ENCODE results near the gene ANKS1B. TPM values are rescaled to one million over a fixed set of nuclear protein-coding genes. Genes with fewer than 3 reads are reported as not detected.

The ANKS1B gene
- total RNA-seq, 4 donors from 2014 or later, result 1.5 to 5.5 (median 4.4) TPM

DNA sequence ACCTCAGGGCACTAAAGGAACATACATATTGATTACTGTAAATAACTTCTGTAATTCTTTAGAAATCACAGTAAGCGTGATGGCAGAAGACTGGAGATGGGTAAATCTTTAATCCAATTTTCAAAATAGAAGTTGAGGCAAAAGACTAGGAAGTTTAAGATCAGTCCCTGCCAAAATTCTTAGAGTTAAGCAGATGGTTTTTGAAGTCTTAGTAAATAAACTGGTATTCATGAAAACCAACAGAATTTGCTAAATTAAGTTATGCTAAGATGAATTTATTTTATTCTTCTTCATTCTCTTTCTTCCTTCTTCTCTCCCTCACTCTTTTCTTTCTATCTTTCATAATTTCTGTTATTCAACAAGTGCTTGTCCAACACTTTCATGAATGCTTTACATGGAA is 435.5 kb downstream of the ANKS1B start:
- 82 to 90% methylated on average over 1 of the region's 1 CpG for WGBS, 2 donors
- TF ChIP-seq POLR2A (IDR thresholded peaks at IDR 0.05) (no peak), CTCF (IDR thresholded peaks at IDR 0.05) (no peak)
- DNase-seq (ENCODE audit: low spot score in 2 of 2), result no peak
- H3K4me3 ChIP-seq (ENCODE audit: low read depth, poor library complexity, severe bottlenecking), result no peak overlapping the region
- intact Hi-C loops (cut with DNase I; ENCODE audit: low total_unique reads), result no loop called here

DNA sequence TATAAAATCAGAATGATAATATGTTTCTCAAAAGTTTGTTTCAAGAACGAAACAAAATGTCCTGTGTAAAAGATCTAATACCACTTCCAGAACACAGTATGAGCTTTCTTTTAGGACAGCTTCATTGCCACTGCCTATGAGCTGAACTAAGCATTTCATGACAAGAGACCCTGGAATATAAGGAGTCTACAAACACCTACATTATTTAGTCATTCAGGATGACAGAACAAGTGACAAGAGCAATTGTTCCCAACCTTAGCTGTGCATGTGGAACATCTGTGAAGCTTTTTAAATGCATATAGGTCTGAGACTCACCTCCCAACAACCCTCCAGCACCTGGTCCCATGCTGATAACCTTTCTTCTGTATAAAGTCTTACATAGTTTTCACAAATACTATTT is 440.3 kb downstream of the ANKS1B start:
- no peak for TF ChIP-seq CTCF (IDR thresholded peaks at IDR 0.05)
- no peak for TF ChIP-seq POLR2A (IDR thresholded peaks at IDR 0.05)
- intact Hi-C loops (cut with DNase I; ENCODE audit: low total_unique reads), result no loop called here

GRCh38 chr12:99529966-99530365 is 454.8 kb downstream of the ANKS1B start:
- TF ChIP-seq POLR2A (IDR thresholded peaks at IDR 0.05) (no peak), CTCF (IDR thresholded peaks at IDR 0.05) (no peak)
- 75 to 79% methylated on average over 2 of the region's 2 CpGs for WGBS, 2 donors
- no peak overlapping the region for H3K4me3 ChIP-seq (ENCODE audit: low read depth, poor library complexity, severe bottlenecking)
- intact Hi-C loops (cut with DNase I; ENCODE audit: low total_unique reads), result no loop called here
- no peak for DNase-seq (ENCODE audit: low spot score in 2 of 2)

More for the DNA sequence above, 440.3 kb downstream of the ANKS1B start:
- WGBS, 2 donors, result 64 to 68% methylated on average over 1 of the region's 1 CpG
- DNase-seq (ENCODE audit: low spot score in 2 of 2), result no peak
- H3K4me3 ChIP-seq (ENCODE audit: low read depth, poor library complexity, severe bottlenecking), result no peak overlapping the region

GRCh38 chr12:99528478-99528877 is 456.3 kb downstream of the ANKS1B start:
- TF ChIP-seq CTCF (IDR thresholded peaks at IDR 0.05) (no peak), POLR2A (IDR thresholded peaks at IDR 0.05) (no peak)
- intact Hi-C loops (cut with DNase I; ENCODE audit: low total_unique reads), result no loop called here
- H3K4me3 ChIP-seq (ENCODE audit: low read depth, poor library complexity, severe bottlenecking), result no peak overlapping the region
- no peak for DNase-seq (ENCODE audit: low spot score in 2 of 2)

- no peak for TF ChIP-seq POLR2A (IDR thresholded peaks at IDR 0.05)
- no peak for TF ChIP-seq CTCF (IDR thresholded peaks at IDR 0.05)
- intact Hi-C loops (cut with DNase I; ENCODE audit: low total_unique reads), result no loop called here
- no peak overlapping the region for H3K4me3 ChIP-seq (ENCODE audit: low read depth, poor library complexity, severe bottlenecking)
- DNase-seq (ENCODE audit: low spot score in 2 of 2), result no peak
- WGBS, 2 donors, result 77 to 85% methylated on average over 2 of the region's 2 CpGs
Observed at GRCh38 chr12:99523853-99524252, 460.9 kb downstream of the ANKS1B start.

DNA sequence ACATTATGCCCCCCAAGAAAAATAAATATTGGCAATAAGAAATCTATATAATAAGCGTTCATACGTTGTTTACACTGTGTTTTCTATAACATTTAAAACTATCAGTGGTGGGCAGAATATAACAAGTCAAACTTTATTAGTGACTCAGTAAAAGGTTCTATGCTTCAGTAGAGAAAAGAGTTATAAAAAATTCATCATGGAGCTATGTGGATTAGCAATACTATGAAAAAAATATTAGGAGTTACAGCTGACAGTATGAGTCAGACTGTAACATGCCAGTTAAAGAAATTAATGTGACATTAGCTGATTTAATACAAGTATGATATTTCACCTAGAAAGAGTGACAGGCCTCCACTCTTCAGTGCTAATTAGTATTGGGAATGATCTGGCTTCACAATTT is 462.3 kb downstream of the ANKS1B start:
- no peak overlapping the region for H3K4me3 ChIP-seq (ENCODE audit: low read depth, poor library complexity, severe bottlenecking)
- no peak for TF ChIP-seq POLR2A (IDR thresholded peaks at IDR 0.05)
- TF ChIP-seq CTCF (IDR thresholded peaks at IDR 0.05), result no peak
- 43 to 69% methylated on average over 2 of the region's 2 CpGs for WGBS, 2 donors
- intact Hi-C loops (cut with DNase I; ENCODE audit: low total_unique reads), result no loop called here
- no peak for DNase-seq (ENCODE audit: low spot score in 2 of 2)
